Measurements from ENCODE around the gene SPATA24. TPM values are rescaled to one million over a fixed set of nuclear protein-coding genes. Genes with fewer than 3 reads are reported as not detected.

Gene SPATA24
- total and polyA plus RNA-seq, 2 of the 13 experiments (the other 11 are each of a cell fraction or from before 2014, with no cell fraction given) = 6.0 to 11.1 TPM

DNA sequence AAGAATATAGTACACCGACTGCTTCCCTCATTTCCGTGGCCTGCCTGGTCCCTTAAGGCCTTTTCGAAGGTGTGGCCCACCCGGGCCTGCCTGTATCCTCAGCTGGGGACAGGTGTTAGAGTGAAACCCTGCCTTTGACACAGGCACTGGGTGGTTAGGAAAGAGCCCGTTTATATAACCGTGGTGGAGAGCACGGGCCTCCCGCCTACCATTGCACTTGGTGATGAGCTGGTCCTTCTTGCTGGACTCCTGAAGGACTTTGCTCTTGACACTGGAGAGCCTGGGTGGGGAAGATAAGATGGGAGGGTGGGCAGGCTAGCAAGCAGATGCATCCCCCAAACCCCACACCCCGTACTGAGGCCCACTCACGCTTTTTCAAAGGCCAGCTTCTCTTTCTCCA is 2.3 kb downstream of the SPATA24 start:
- no TSS peak for BruUV-seq (replicated peaks)
- Histone ChIP-seq H3K9me3 (ENCODE audit: low read length) (no peaks in the 10 kb centered on the region), H3K4me2 (ENCODE audit: low read depth, low read length) (no peak overlapping the region), H4K20me1 (ENCODE audit: insufficient read depth, low read length) (no peaks in the 10 kb centered on the region; the same call in 1 of the 2 replicates), H3K36me3 (replicated peaks in 1 of 2; ENCODE audit: control insufficient read depth in 1 of 2, insufficient read depth in 2 of 2, low read length in 2 of 2) (no peaks in the 10 kb centered on the region; a peak in 2 of 5 replicates), H3K4me1 (ENCODE audit: insufficient read depth, low read length) (peaks cover 34% of the 10 kb centered on the region), H3K27me3 (ENCODE audit: control insufficient read depth in 1 of 2, insufficient read depth in 2 of 2, low read length in 2 of 2) (no peaks in the 10 kb centered on the region), H3K79me2 (ENCODE audit: insufficient read depth, low read length) (peaks cover 2% of the 10 kb centered on the region), H2AFZ (ENCODE audit: low read length) (no peak overlapping the region), H3K27ac (ENCODE audit: extremely low read length, insufficient read depth, low read length) (no peak overlapping the region), H3K9ac (ENCODE audit: insufficient read depth, low read depth, low read length) (no peak overlapping the region), H3K4me3 (replicated peaks in 1 of 3; ENCODE audit: insufficient read depth in 1 of 3, low read depth in 2 of 3, low read length in 3 of 3) (no peak overlapping the region)
- ATAC-seq (no peak), DNase-seq (ENCODE audit: low spot score) (no peak), FAIRE-seq (no peak)
- ChIA-PET CTCF (ENCODE audit: low intra/inter-chr PET ratio, low total read pairs) (interaction anchor here (1.6 kb wide), 1 partner anchor 16 kb away, joined by 6 read pairs; no protein-coding TSS in a partner anchor), POLR2A (interaction anchor here (1.2 kb wide), 1 partner anchor 9 kb away, joined by 3 read pairs; no protein-coding TSS in a partner anchor)
- 80% methylated on average over 10 of the region's 10 CpGs for WGBS (ENCODE audit: low lambda C conversion rate)
- no peak for TF ChIP-seq BRD4 (CRISPR knock-in tag; IDR thresholded peaks at IDR 0.05)
- TF ChIP-seq EHMT2 (IDR thresholded peaks at IDR 0.05; ENCODE audit: borderline replicate concordance, low read depth, low read length) = no peak
- no peak for TF ChIP-seq TEAD3 (CRISPR knock-in tag; optimal IDR thresholded peaks at IDR 0.05; ENCODE audit: borderline replicate concordance)
- no peak for TF ChIP-seq NR1H2 (CRISPR knock-in tag; IDR thresholded peaks at IDR 0.05; ENCODE audit: borderline replicate concordance, low read depth)
- no peak for TF ChIP-seq ESRRA (CRISPR knock-in tag; IDR thresholded peaks at IDR 0.05; ENCODE audit: low read depth)
- intact Hi-C loops (cut with micrococcal nuclease; ENCODE audit: unreplicated experiment) (no loop called here), in situ Hi-C loops (cut with HindIII; ENCODE audit: extremely low pct_ligation_motif_present, low pct_unique_long_range_greater_than_20kb) (no loop called here)

DNA sequence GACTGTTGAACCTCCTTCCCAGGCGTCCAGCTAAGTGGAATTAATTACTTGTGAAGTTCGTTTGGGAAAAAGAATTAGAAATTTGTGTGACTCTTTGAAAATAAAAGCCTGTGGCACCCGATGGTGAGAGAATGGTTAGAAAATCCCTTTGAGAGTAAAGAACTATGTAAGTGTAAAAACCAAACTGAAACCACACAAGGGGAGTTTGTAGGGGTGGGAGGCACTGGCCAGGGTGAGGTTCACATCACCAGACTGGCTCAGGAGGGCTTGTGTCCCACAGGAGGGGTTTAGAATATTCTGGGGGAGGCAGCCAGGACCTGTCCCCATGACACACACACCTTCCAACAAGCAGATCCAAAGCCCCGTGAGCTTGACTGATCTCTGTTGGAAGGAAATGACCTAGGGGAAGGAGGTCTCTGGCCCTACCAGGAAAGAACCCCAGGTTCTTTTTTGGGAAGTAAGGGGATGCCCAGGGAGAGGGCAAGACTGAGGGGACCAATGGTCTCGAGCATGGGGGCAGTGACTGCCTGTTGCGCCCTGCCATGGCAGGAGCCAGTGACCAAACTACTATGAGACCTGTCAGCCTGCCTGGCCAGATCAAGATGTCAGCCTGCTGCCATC is 4.3 kb downstream of the SPATA24 start:
- POLR2A ChIA-PET = no interaction called here
- CTCF ChIA-PET (ENCODE audit: low intra/inter-chr PET ratio, low total read pairs) = no interaction called here
- no peak for FAIRE-seq

More for the DNA sequence above, 4.3 kb downstream of the SPATA24 start:
- Histone ChIP-seq H3K9ac (ENCODE audit: insufficient read depth, low read depth, low read length) (no peak overlapping the region), H2AFZ (ENCODE audit: low read length) (no peak overlapping the region), H4K20me1 (ENCODE audit: insufficient read depth, low read length) (no peaks in the 10 kb centered on the region; the same call in 1 of the 2 replicates), H3K4me1 (ENCODE audit: insufficient read depth, low read length) (peaks cover 19% of the 10 kb centered on the region), H3K27me3 (ENCODE audit: control insufficient read depth in 1 of 2, insufficient read depth in 2 of 2, low read length in 2 of 2) (no peaks in the 10 kb centered on the region), H3K4me2 (ENCODE audit: low read depth, low read length) (no peak overlapping the region), H3K79me2 (ENCODE audit: insufficient read depth, low read length) (peaks cover 2% of the 10 kb centered on the region), H3K9me3 (ENCODE audit: low read length) (no peaks in the 10 kb centered on the region), H3K27ac (ENCODE audit: extremely low read length, insufficient read depth, low read length) (no peak overlapping the region), H3K4me3 (replicated peaks in 1 of 3; ENCODE audit: insufficient read depth in 1 of 3, low read depth in 2 of 3, low read length in 3 of 3) (no peak overlapping the region), H3K36me3 (replicated peaks in 1 of 2; ENCODE audit: control insufficient read depth in 1 of 2, insufficient read depth in 2 of 2, low read length in 2 of 2) (no peaks in the 10 kb centered on the region; a peak in 2 of 5 replicates)
- ATAC-seq (no peak), DNase-seq (ENCODE audit: low spot score) (no peak)
- TF ChIP-seq SRSF1 (optimal IDR thresholded peaks at IDR 0.05; ENCODE audit: low read depth, low read length) (no peak), CENPX (CRISPR knock-in tag; IDR thresholded peaks at IDR 0.05) (no peak), ZNF615 (CRISPR knock-in tag; IDR thresholded peaks at IDR 0.05; ENCODE audit: borderline replicate concordance) (no peak), RXRB (CRISPR knock-in tag; IDR thresholded peaks at IDR 0.05; ENCODE audit: borderline replicate concordance) (no peak), ETS1 (CRISPR knock-in tag; IDR thresholded peaks at IDR 0.05) (no peak), ZNF564 (CRISPR knock-in tag; IDR thresholded peaks at IDR 0.05) (no peak), XRCC5 (optimal IDR thresholded peaks at IDR 0.05; ENCODE audit: low read length) (no peak), SPEN (CRISPR knock-in tag; IDR thresholded peaks at IDR 0.05; ENCODE audit: low read depth) (no peak), ELF1 (CRISPR knock-in tag; IDR thresholded peaks at IDR 0.05) (no peak), ADNP (CRISPR knock-in tag; IDR thresholded peaks at IDR 0.05) (no peak)
- TF ChIP-seq, protein P1, sequence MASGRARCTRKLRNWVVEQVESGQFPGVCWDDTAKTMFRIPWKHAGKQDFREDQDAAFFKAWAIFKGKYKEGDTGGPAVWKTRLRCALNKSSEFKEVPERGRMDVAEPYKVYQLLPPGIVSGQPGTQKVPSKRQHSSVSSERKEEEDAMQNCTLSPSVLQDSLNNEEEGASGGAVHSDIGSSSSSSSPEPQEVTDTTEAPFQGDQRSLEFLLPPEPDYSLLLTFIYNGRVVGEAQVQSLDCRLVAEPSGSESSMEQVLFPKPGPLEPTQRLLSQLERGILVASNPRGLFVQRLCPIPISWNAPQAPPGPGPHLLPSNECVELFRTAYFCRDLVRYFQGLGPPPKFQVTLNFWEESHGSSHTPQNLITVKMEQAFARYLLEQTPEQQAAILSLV (CRISPR knock-in tag; IDR thresholded peaks at IDR 0.05; ENCODE audit: borderline replicate concordance) = no peak
- in situ Hi-C loops (cut with HindIII; ENCODE audit: extremely low pct_ligation_motif_present, low pct_unique_long_range_greater_than_20kb) = no loop called here
- 88% methylated on average over 6 of the region's 6 CpGs for WGBS (ENCODE audit: low lambda C conversion rate)
- no TSS peak for BruUV-seq (replicated peaks)
- intact Hi-C loops (cut with micrococcal nuclease; ENCODE audit: unreplicated experiment) = no loop called here

Measured in HepG2 (cell line).